Stimulated activated CD8-positive, alpha-beta memory T cell treated with anti-CD3 and anti-CD28 coated beads, Interleukin-7, amount 100 ng/mL, for 24 hours (primary cell): Measurements from ENCODE around the gene NEK4.

Experiments used
- DNase-seq: peaks from one replicate; pipeline ENCODE4 v3.0.0-alpha.2; 2020; ENCODE audit warnings: low read depth

Gene NEK4

GRCh38 chr3:52663098-52663497 is 107.6 kb downstream of the NEK4 start:
- no peak for DNase-seq

- DNase-seq: no peak
Observed at GRCh38 chr3:52660046-52660445, 110.7 kb downstream of the NEK4 start.
